ENCODE results near the gene PAQR9. TPM values are rescaled to one million over a fixed set of nuclear protein-coding genes. Genes with fewer than 3 reads are reported as not detected.

PAQR9 gene
- total RNA-seq, 2 experiments from 2014 or later: not detected

- Mint-ChIP-seq H3K4me3 (no peak overlapping the region), H3K27ac (no peak overlapping the region), H3K27me3 (peaks cover 29% of the 10 kb centered on the region), H3K36me3 (ENCODE audit: low read depth) (no peaks in the 10 kb centered on the region), H3K4me1 (no peaks in the 10 kb centered on the region), H3K9me3 (no peaks in the 10 kb centered on the region)
- DNase-seq: no peak
- ChIA-PET POLR2A (no interaction called here), CTCF (interaction anchor here (0.7 kb wide), 1 partner anchor 105 kb away, joined by 3 read pairs; no protein-coding TSS in a partner anchor)
Measured at GRCh38 chr3:142976621-142977398, 13.3 kb upstream of the PAQR9 start.

- H3K27ac Mint-ChIP-seq: no peak overlapping the region
- no peaks in the 10 kb centered on the region for H3K9me3 Mint-ChIP-seq
- H3K36me3 Mint-ChIP-seq (ENCODE audit: low read depth): no peaks in the 10 kb centered on the region
- H3K4me3 Mint-ChIP-seq: no peak overlapping the region
- DNase-seq: no peak
- H3K4me1 Mint-ChIP-seq: no peaks in the 10 kb centered on the region
- POLR2A ChIA-PET: no interaction called here
- CTCF ChIA-PET: interaction anchor here (1.7 kb wide), 1 partner anchor 20 kb away, joined by 6 read pairs; no protein-coding TSS in a partner anchor
- H3K27me3 Mint-ChIP-seq: peaks cover 35% of the 10 kb centered on the region
Measured at GRCh38 chr3:142975316-142975995, 12.0 kb upstream of the PAQR9 start.

- ChIA-PET CTCF (interaction anchor here (1.4 to 1.7 kb wide), 2 partner anchors 13 to 22 kb away, joined by 3 to 6 read pairs; no protein-coding TSS in a partner anchor), POLR2A (no interaction called here)
- H3K4me1 Mint-ChIP-seq: no peaks in the 10 kb centered on the region
- DNase-seq: no peak
- H3K27ac Mint-ChIP-seq: no peak overlapping the region
- H3K27me3 Mint-ChIP-seq: peaks cover 31% of the 10 kb centered on the region
- no peaks in the 10 kb centered on the region for H3K9me3 Mint-ChIP-seq
- H3K4me3 Mint-ChIP-seq: no peak overlapping the region
- H3K36me3 Mint-ChIP-seq (ENCODE audit: low read depth): no peaks in the 10 kb centered on the region
Measured at GRCh38 chr3:142973217-142974009, 9.9 kb upstream of the PAQR9 start.

- no peak overlapping the region for H3K4me3 Mint-ChIP-seq
- no peaks in the 10 kb centered on the region for H3K9me3 Mint-ChIP-seq
- H3K4me1 Mint-ChIP-seq: no peaks in the 10 kb centered on the region
- DNase-seq: no peak
- H3K27ac Mint-ChIP-seq: no peak overlapping the region
- POLR2A ChIA-PET: interaction anchor here (0.7 kb wide), 1 partner anchor 244 kb away, joined by 3 read pairs; no protein-coding TSS in a partner anchor
- H3K27me3 Mint-ChIP-seq: peaks cover 35% of the 10 kb centered on the region
- CTCF ChIA-PET: interaction anchor here (1.4 kb wide), 1 partner anchor 12 kb away, joined by 3 read pairs; no protein-coding TSS in a partner anchor
- no peaks in the 10 kb centered on the region for H3K36me3 Mint-ChIP-seq (ENCODE audit: low read depth)
Measured at GRCh38 chr3:142972092-142972753, 8.7 kb upstream of the PAQR9 start.

GRCh38 chr3:142971431-142971830 lies 8.0 kb upstream of the PAQR9 start:
- POLR2A ChIA-PET: no interaction called here
- Mint-ChIP-seq H3K27ac (no peak overlapping the region), H3K4me1 (no peaks in the 10 kb centered on the region), H3K9me3 (no peaks in the 10 kb centered on the region), H3K36me3 (ENCODE audit: low read depth) (no peaks in the 10 kb centered on the region), H3K27me3 (peaks cover 39% of the 10 kb centered on the region), H3K4me3 (no peak overlapping the region)
- CTCF ChIA-PET: interaction anchor here (0.6 kb wide), 1 partner anchor 27 kb away, joined by 3 read pairs; no protein-coding TSS in a partner anchor
- DNase-seq: no peak

- ChIA-PET POLR2A (no interaction called here), CTCF (no interaction called here)
- H3K27me3 Mint-ChIP-seq: peaks cover 53% of the 10 kb centered on the region
- H3K4me3 Mint-ChIP-seq: no peak overlapping the region
- DNase-seq: no peak
- no peaks in the 10 kb centered on the region for H3K36me3 Mint-ChIP-seq (ENCODE audit: low read depth)
- no peak overlapping the region for H3K27ac Mint-ChIP-seq
- no peaks in the 10 kb centered on the region for H3K9me3 Mint-ChIP-seq
- H3K4me1 Mint-ChIP-seq: peaks cover 4% of the 10 kb centered on the region
Measured at GRCh38 chr3:142968319-142969025, 5.0 kb upstream of the PAQR9 start.

- Mint-ChIP-seq H3K9me3 (no peaks in the 10 kb centered on the region), H3K27ac (no peak overlapping the region), H3K4me3 (no peak overlapping the region), H3K27me3 (peaks cover 63% of the 10 kb centered on the region), H3K4me1 (peaks cover 11% of the 10 kb centered on the region), H3K36me3 (ENCODE audit: low read depth) (no peaks in the 10 kb centered on the region)
- POLR2A ChIA-PET: no interaction called here
- CTCF ChIA-PET: interaction anchor here (0.7 to 1.8 kb wide), 2 partner anchors 112 to 138 kb away, joined by 4 to 6 read pairs; no protein-coding TSS in a partner anchor
- no peak for DNase-seq
Measured at GRCh38 chr3:142966808-142967207, 3.3 kb upstream of the PAQR9 start.

GRCh38 chr3:142965581-142965980 lies 2.1 kb upstream of the PAQR9 start:
- no peaks in the 10 kb centered on the region for H3K36me3 Mint-ChIP-seq (ENCODE audit: low read depth)
- no peak overlapping the region for H3K4me3 Mint-ChIP-seq
- ChIA-PET CTCF (interaction anchor here (1.6 to 1.8 kb wide), 2 partner anchors 17 to 137 kb away, joined by 6 read pairs; no protein-coding TSS in a partner anchor), POLR2A (interaction anchor here (0.7 kb wide), 1 partner anchor 32 kb away, joined by 12 read pairs; no protein-coding TSS in a partner anchor)
- no peaks in the 10 kb centered on the region for H3K9me3 Mint-ChIP-seq
- H3K4me1 Mint-ChIP-seq: peaks cover 11% of the 10 kb centered on the region
- no peak for DNase-seq
- H3K27me3 Mint-ChIP-seq: peaks cover 67% of the 10 kb centered on the region
- H3K27ac Mint-ChIP-seq: no peak overlapping the region

- H3K4me1 Mint-ChIP-seq: peaks cover 11% of the 10 kb centered on the region
Measured at GRCh38 chr3:142963234-142963515, 299 bp downstream of the PAQR9 start.

GRCh38 chr3:142962520-142963233 lies 797 bp downstream of the PAQR9 start:
- Mint-ChIP-seq H3K9me3 (no peaks in the 10 kb centered on the region), H3K27ac (peak overlapping the region; percentile 48), H3K4me3 (peak overlapping the region; percentile 62), H3K4me1 (peaks cover 11% of the 10 kb centered on the region), H3K27me3 (peaks cover 77% of the 10 kb centered on the region), H3K36me3 (ENCODE audit: low read depth) (no peaks in the 10 kb centered on the region)
- ChIA-PET POLR2A (no interaction called here), CTCF (no interaction called here)
- DNase-seq: no peak

More at GRCh38 chr3:142963234-142963515, 299 bp downstream of the PAQR9 start:
- ChIA-PET POLR2A (no interaction called here), CTCF (no interaction called here)
- H3K27me3 Mint-ChIP-seq: peaks cover 73% of the 10 kb centered on the region
- peak overlapping the region; percentile 62 for H3K4me3 Mint-ChIP-seq
- no peaks in the 10 kb centered on the region for H3K36me3 Mint-ChIP-seq (ENCODE audit: low read depth)
- no peaks in the 10 kb centered on the region for H3K9me3 Mint-ChIP-seq
- H3K27ac Mint-ChIP-seq: no peak overlapping the region
- no peak for DNase-seq

- ChIA-PET POLR2A (no interaction called here), CTCF (no interaction called here)
- Mint-ChIP-seq H3K36me3 (ENCODE audit: low read depth) (no peaks in the 10 kb centered on the region), H3K4me3 (peak overlapping the region; percentile 62), H3K4me1 (peaks cover 11% of the 10 kb centered on the region), H3K27ac (peak overlapping the region; percentile 26), H3K9me3 (no peaks in the 10 kb centered on the region), H3K27me3 (peaks cover 80% of the 10 kb centered on the region)
- no peak for DNase-seq
Measured at GRCh38 chr3:142962175-142962519, 1.3 kb downstream of the PAQR9 start.

All from activated CD4-positive, alpha-beta T cell treated with anti-CD3 and anti-CD28 coated beads, Interleukin-2, amount 10 ng/mL, durations not matched to agents 7 days and 5 days (primary cell).